ENCODE results near the gene RTL9.

DNA sequence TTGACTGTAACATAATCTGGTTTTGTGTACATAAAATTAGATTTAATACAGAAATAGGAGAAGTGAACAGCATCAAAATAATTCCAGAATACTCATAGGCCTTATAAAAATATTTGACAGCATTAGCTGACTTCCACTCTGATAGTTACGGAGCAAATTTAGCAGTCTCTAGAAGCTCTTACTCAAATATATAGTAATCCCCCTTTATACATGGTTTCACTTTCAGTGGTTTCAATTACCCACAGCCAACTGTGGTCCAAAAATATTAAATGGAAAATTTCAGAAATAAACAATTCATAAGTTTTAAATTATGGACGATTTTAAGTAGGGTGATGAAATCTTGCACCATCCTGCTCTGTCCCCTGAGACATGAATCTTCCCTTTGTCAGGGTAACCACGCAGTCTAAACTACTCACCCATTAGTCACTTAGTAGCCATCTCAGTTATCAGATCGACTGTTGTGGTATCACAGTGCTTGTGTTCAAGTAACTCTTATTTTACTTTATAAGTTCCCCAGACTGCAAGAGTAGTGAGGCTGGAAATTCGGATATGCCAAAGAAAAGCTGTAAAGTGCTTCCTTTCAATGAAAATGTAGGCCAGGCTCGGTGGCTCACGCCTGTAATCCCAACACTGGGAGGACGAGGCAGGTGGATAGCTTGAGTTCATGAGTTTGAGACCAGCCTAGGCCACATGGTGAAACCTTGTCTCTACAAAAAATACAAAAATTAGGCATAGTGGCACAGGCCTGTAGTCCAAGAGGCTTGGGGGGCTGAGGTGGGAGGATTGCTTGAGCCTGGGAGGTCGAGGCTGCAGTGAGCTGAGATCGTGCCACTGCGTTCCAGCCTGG, 17.2 kb upstream of the RTL9 start:
- TF ChIP-seq, protein P1, sequence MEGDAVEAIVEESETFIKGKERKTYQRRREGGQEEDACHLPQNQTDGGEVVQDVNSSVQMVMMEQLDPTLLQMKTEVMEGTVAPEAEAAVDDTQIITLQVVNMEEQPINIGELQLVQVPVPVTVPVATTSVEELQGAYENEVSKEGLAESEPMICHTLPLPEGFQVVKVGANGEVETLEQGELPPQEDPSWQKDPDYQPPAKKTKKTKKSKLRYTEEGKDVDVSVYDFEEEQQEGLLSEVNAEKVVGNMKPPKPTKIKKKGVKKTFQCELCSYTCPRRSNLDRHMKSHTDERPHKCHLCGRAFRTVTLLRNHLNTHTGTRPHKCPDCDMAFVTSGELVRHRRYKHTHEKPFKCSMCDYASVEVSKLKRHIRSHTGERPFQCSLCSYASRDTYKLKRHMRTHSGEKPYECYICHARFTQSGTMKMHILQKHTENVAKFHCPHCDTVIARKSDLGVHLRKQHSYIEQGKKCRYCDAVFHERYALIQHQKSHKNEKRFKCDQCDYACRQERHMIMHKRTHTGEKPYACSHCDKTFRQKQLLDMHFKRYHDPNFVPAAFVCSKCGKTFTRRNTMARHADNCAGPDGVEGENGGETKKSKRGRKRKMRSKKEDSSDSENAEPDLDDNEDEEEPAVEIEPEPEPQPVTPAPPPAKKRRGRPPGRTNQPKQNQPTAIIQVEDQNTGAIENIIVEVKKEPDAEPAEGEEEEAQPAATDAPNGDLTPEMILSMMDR (IDR thresholded peaks at IDR 0.05): no peak
- TF ChIP-seq POLR2A (IDR thresholded peaks at IDR 0.05): no peak
